Peyer's patch (tissue), 4 donors: Measurements from ENCODE around the gene MAP7D3. TPM values are rescaled to one million over a fixed set of nuclear protein-coding genes. Genes with fewer than 3 reads are reported as not detected.

ENCODE experiments used
- DNase-seq, 3 donors: peaks; one replicate each; pipeline ENCODE4 v3.0.0-alpha.2; 2017 to 2019
- H3K27ac ChIP-seq, 4 donors: fragments of 200-600 bp; sonication (generic); one replicate each; pipeline ENCODE4 v1.5.1; 2016 to 2019
- H3K27me3 ChIP-seq, 2 donors: fragments of 200-600 bp; sonication (generic); one replicate each; pipeline ENCODE4 v1.5.1; 2019
- H3K36me3 ChIP-seq, 3 donors: fragments of 200-600 bp; sonication (generic); one replicate each; pipeline ENCODE4 v1.5.1; 2016 to 2019
- H3K4me1 ChIP-seq, 4 donors: fragments of 200-600 bp; sonication (generic); one replicate each; pipeline ENCODE4 v1.5.1; 2016 to 2019
- H3K4me3 ChIP-seq, 4 donors: fragments of 200-600 bp; sonication (generic); 1 replicate in 3 of 4; 2 replicates in 1 of 4; pipeline ENCODE4 v1.5.1; 2016 to 2019; ENCODE audit warnings: mild to moderate bottlenecking in 1 of 4
- H3K9me3 ChIP-seq, 4 donors: fragments of 200-600 bp; sonication (generic); one replicate each; pipeline ENCODE4 v1.5.1; 2016 to 2019; ENCODE audit warnings: mild to moderate bottlenecking in 1 of 4
- POLR2A ChIP-seq, 2 donors: fragments of 450-650 bp; IDR thresholded peaks; one replicate each; pipeline ENCODE4 v1.5.1; 2017; ENCODE audit warnings: antibody characterized with exemption in 2 of 2, mild to moderate bottlenecking in 2 of 2, moderate library complexity in 2 of 2
- total RNA-seq, 4 donors: library from RNA; depleted of rRNA; stranded (reverse); fragments of >200 nt; gene quantifications; one replicate each; pipeline ENCODE4 v1.1.0, GENCODE V29; 2016
- TF ChIP-seq, protein P1 (sequence below), 6 experiments: fragments of 450-650 bp in 4 of 6; fragments of 200-600 bp in 2 of 6; sonication (generic) in 1 of 6; IDR thresholded peaks; one replicate each; pipeline ENCODE4 v1.5.1; 2017 to 2019; ENCODE audit warnings: antibody characterized with exemption in 6 of 6, mild to moderate bottlenecking in 3 of 6, moderate library complexity in 1 of 6

MAP7D3 gene
- total RNA-seq, 4 donors from 2014 or later = 1.6 to 18.2 (median 4.7) TPM

GRCh38 chrX:136192135-136192534, 59.1 kb downstream of the MAP7D3 start:
- H3K9me3 ChIP-seq = no peaks in the 10 kb centered on the region
- H3K4me1 ChIP-seq = peaks cover 0 to 19% (median 0%) of the 10 kb centered on the region in 4 donors
- no peaks in the 10 kb centered on the region for H3K27me3 ChIP-seq

DNA sequence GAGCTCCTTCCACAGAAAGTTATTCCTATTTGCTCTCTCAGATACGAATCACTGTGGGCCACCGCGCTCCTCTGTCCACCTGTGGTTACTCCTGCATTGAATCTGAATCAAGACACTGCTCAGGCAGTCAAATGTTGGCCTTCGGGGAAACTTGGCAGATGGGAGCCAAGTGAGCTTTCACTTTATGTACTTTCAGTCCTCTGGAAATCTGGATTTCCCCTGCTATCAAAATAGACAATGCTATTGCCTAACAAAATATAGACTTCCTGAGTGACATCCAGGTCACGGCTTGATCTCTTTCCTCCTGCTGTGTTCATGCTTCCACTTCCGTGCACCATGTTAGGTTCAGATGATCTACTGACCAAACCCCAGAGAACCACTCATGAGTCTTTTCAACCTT, 60.0 kb downstream of the MAP7D3 start:
- H3K36me3 ChIP-seq = no peaks in the 10 kb centered on the region
- DNase-seq = no peak
- peak overlapping the region in 2 of 4 donors; percentile 9 to 52 for H3K27ac ChIP-seq
- peaks cover 0 to 18% (median 0%) of the 10 kb centered on the region in 4 donors for H3K4me1 ChIP-seq
- no peak overlapping the region for H3K4me3 ChIP-seq
- H3K9me3 ChIP-seq = no peaks in the 10 kb centered on the region
- TF ChIP-seq, protein P1, sequence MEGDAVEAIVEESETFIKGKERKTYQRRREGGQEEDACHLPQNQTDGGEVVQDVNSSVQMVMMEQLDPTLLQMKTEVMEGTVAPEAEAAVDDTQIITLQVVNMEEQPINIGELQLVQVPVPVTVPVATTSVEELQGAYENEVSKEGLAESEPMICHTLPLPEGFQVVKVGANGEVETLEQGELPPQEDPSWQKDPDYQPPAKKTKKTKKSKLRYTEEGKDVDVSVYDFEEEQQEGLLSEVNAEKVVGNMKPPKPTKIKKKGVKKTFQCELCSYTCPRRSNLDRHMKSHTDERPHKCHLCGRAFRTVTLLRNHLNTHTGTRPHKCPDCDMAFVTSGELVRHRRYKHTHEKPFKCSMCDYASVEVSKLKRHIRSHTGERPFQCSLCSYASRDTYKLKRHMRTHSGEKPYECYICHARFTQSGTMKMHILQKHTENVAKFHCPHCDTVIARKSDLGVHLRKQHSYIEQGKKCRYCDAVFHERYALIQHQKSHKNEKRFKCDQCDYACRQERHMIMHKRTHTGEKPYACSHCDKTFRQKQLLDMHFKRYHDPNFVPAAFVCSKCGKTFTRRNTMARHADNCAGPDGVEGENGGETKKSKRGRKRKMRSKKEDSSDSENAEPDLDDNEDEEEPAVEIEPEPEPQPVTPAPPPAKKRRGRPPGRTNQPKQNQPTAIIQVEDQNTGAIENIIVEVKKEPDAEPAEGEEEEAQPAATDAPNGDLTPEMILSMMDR (IDR thresholded peaks at IDR 0.05) = no peak
- TF ChIP-seq POLR2A (IDR thresholded peaks at IDR 0.05) = no peak
- no peaks in the 10 kb centered on the region for H3K27me3 ChIP-seq

More at GRCh38 chrX:136192135-136192534, 59.1 kb downstream of the MAP7D3 start:
- Histone ChIP-seq H3K36me3 (no peaks in the 10 kb centered on the region), H3K27ac (peak overlapping the region in 1 of 4 donors; percentile 52), H3K4me3 (no peak overlapping the region)
- TF ChIP-seq, protein P1 (IDR thresholded peaks at IDR 0.05) = no peak
- no peak for TF ChIP-seq POLR2A (IDR thresholded peaks at IDR 0.05)
- DNase-seq = no peak

- H3K4me3 ChIP-seq = no peak overlapping the region
- no peaks in the 10 kb centered on the region for H3K27me3 ChIP-seq
- no peaks in the 10 kb centered on the region for H3K36me3 ChIP-seq
- peak overlapping the region in 1 of 4 donors; percentile 42 for H3K27ac ChIP-seq
- H3K9me3 ChIP-seq = no peaks in the 10 kb centered on the region
- DNase-seq = no peak
- TF ChIP-seq POLR2A (IDR thresholded peaks at IDR 0.05) = no peak
- TF ChIP-seq, protein P1 (IDR thresholded peaks at IDR 0.05) = no peak
- H3K4me1 ChIP-seq = peaks cover 0 to 11% (median 0%) of the 10 kb centered on the region in 4 donors
Observed at GRCh38 chrX:136190038-136190713, 61.0 kb downstream of the MAP7D3 start.

- H3K36me3 ChIP-seq = no peaks in the 10 kb centered on the region
- no peaks in the 10 kb centered on the region for H3K9me3 ChIP-seq
- no peak overlapping the region for H3K27ac ChIP-seq
- H3K4me3 ChIP-seq = no peak overlapping the region
- no peaks in the 10 kb centered on the region for H3K27me3 ChIP-seq
- H3K4me1 ChIP-seq = peaks cover 0 to 11% (median 0%) of the 10 kb centered on the region in 4 donors
- DNase-seq = no peak
- TF ChIP-seq, protein P1 (IDR thresholded peaks at IDR 0.05) = no peak
- no peak for TF ChIP-seq POLR2A (IDR thresholded peaks at IDR 0.05)
Observed at GRCh38 chrX:136189222-136189621, 62.0 kb downstream of the MAP7D3 start.

DNA sequence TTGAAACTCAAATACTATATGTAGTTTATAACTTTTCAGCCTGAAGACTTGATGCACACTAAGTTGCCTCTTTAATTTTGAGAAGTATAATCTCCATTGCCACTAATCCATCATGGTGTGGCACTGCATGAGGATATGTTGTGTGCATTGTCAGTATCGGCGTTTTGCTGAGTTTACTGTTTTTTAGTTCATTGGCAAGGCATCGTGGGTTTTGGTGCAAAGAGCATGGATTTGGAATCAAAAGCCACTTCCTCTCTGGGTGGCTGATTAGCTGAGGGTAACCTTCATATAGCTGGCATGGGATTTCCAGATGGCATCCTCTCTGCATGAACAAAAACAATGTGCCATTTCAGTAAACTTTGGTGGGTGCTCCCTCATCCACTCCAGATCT, 65.2 kb downstream of the MAP7D3 start:
- H3K4me1 ChIP-seq = peaks cover 0 to 10% (median 0%) of the 10 kb centered on the region in 4 donors
- H3K27ac ChIP-seq = peak overlapping the region in 1 of 4 donors; percentile 35
- H3K27me3 ChIP-seq = no peaks in the 10 kb centered on the region
- DNase-seq = no peak
- no peak overlapping the region for H3K4me3 ChIP-seq
- TF ChIP-seq POLR2A (IDR thresholded peaks at IDR 0.05) = no peak
- TF ChIP-seq, protein P1 (IDR thresholded peaks at IDR 0.05) = no peak
- no peaks in the 10 kb centered on the region for H3K36me3 ChIP-seq
- no peaks in the 10 kb centered on the region for H3K9me3 ChIP-seq
